ENCODE data around the gene RPL27A. TPM values are rescaled to one million over a fixed set of nuclear protein-coding genes. Genes with fewer than 3 reads are reported as not detected.

The RPL27A gene
- total and polyA plus RNA-seq, 7 donors, result 1,472 to 4,200 (median 2,262) TPM

DNA sequence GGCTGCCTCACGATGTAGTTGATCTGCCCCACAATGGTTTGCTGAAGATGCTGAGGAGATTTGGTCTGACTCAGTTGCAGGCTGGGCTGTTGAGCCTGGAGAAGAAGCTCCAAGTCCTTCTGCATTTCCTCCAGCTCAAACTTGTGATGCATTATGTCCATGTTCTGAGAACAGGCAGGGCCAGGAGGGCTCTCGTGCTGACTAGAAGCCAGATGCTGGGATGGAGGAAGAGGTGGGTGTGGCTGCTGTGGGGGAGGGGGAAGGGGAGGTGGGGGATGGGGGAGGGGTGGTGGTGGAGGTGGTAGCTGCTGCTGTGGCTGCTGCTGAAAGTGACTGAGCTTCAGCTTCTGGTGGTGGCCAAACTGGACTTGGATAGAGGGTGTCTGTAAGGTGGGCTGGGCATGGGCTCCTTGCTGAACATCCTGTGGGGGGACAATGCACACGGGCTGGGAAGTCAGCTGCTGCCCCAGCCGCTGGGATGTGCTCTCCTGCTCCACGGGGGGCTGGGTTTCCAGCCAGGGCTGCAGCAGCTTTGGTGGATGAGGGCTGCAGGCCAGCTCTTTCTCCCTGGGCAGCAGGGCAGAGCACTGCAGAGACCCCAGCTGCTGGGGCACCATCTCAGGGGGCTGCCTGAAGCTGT lies 42.2 kb upstream of the RPL27A start:
- no peaks in the 10 kb centered on the region for H3K27me3 ChIP-seq
- H3K4me1 ChIP-seq, result no peaks in the 10 kb centered on the region
- no peak overlapping the region for H3K4me3 ChIP-seq
- peaks cover 0 to 64% (median 9%) of the 10 kb centered on the region in 4 donors for H3K36me3 ChIP-seq
- no peaks in the 10 kb centered on the region for H3K9me3 ChIP-seq
- intact Hi-C loops (cut with DNase I), result no loop called here
- H3K27ac ChIP-seq, result no peak overlapping the region
- no peak for TF ChIP-seq EP300 (IDR thresholded peaks at IDR 0.05)
- no peak for TF ChIP-seq POLR2AphosphoS5 (IDR thresholded peaks at IDR 0.05)
- TF ChIP-seq, protein P1, sequence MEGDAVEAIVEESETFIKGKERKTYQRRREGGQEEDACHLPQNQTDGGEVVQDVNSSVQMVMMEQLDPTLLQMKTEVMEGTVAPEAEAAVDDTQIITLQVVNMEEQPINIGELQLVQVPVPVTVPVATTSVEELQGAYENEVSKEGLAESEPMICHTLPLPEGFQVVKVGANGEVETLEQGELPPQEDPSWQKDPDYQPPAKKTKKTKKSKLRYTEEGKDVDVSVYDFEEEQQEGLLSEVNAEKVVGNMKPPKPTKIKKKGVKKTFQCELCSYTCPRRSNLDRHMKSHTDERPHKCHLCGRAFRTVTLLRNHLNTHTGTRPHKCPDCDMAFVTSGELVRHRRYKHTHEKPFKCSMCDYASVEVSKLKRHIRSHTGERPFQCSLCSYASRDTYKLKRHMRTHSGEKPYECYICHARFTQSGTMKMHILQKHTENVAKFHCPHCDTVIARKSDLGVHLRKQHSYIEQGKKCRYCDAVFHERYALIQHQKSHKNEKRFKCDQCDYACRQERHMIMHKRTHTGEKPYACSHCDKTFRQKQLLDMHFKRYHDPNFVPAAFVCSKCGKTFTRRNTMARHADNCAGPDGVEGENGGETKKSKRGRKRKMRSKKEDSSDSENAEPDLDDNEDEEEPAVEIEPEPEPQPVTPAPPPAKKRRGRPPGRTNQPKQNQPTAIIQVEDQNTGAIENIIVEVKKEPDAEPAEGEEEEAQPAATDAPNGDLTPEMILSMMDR (IDR thresholded peaks at IDR 0.05), result no peak
- TF ChIP-seq POLR2A (IDR thresholded peaks at IDR 0.05), result no peak
- DNase-seq, result no peak
- 73 to 81% methylated on average over 5 of the region's 5 CpGs for WGBS, 2 donors

DNA sequence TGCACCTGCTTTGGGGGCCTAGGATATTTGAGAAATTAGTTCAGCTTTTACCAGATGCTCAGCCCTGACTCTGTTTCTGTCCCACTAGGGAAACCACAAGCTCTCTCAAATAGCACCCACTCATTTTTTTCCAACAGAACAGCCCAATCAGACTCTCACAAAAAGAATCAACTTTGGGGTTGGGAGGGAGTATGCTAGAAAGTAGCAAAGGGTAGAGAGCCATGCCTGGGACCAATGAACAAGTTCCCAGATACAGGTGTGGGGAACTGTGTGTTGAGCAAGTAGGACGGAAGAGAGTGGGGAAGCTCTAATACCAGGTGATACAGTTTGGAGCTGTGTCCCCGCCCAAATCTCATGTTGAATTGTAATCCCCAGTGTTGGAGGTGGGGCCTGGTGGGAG lies 41.3 kb upstream of the RPL27A start:
- H3K27ac ChIP-seq, result no peak overlapping the region
- no peak for DNase-seq
- 93 to 94% methylated on average over 2 of the region's 2 CpGs for WGBS, 2 donors
- intact Hi-C loops (cut with DNase I), result no loop called here
- H3K4me1 ChIP-seq, result no peaks in the 10 kb centered on the region
- TF ChIP-seq EP300 (IDR thresholded peaks at IDR 0.05), result no peak
- TF ChIP-seq POLR2AphosphoS5 (IDR thresholded peaks at IDR 0.05), result no peak
- TF ChIP-seq, protein P1 (IDR thresholded peaks at IDR 0.05), result no peak
- TF ChIP-seq POLR2A (IDR thresholded peaks at IDR 0.05), result no peak
- no peaks in the 10 kb centered on the region for H3K9me3 ChIP-seq
- no peak overlapping the region for H3K4me3 ChIP-seq
- no peaks in the 10 kb centered on the region for H3K27me3 ChIP-seq
- H3K36me3 ChIP-seq, result peaks cover 0 to 72% (median 12%) of the 10 kb centered on the region in 4 donors

- Histone ChIP-seq H3K27me3 (no peaks in the 10 kb centered on the region), H3K4me3 (no peak overlapping the region), H3K36me3 (peaks cover 0 to 78% (median 12%) of the 10 kb centered on the region in 4 donors), H3K9me3 (no peaks in the 10 kb centered on the region), H3K27ac (no peak overlapping the region), H3K4me1 (no peaks in the 10 kb centered on the region)
- no peak for TF ChIP-seq POLR2AphosphoS5 (IDR thresholded peaks at IDR 0.05)
- no peak for TF ChIP-seq POLR2A (IDR thresholded peaks at IDR 0.05)
- TF ChIP-seq EP300 (IDR thresholded peaks at IDR 0.05), result no peak
- TF ChIP-seq, protein P1 (IDR thresholded peaks at IDR 0.05), result no peak
- 72 to 81% methylated on average over 5 of the region's 5 CpGs for WGBS, 2 donors
- intact Hi-C loops (cut with DNase I), result no loop called here
- no peak for DNase-seq
These were observed 40.3 kb upstream of the RPL27A start for GRCh38 chr11:8642196-8642841.

DNA sequence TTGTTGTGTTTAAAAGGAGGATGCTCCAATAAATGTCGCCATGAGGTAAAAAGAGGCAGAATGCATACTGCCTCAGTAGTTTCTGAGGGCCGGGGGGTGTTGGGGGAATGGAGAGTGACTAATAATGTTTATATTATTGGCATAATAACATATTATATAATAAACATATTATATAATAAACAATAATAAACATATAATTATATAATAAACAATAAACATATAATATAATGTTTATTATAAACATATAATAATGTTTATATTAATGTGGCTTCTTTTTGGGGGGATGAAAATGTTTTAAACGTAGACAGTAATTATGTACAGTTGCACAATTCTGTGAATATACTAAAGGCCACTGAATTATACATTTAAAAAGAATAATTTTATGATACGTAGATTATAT lies 35.7 kb upstream of the RPL27A start:
- TF ChIP-seq, protein P1 (IDR thresholded peaks at IDR 0.05), result no peak
- TF ChIP-seq POLR2AphosphoS5 (IDR thresholded peaks at IDR 0.05) (no peak), EP300 (IDR thresholded peaks at IDR 0.05) (no peak), POLR2A (IDR thresholded peaks at IDR 0.05) (no peak)
- Histone ChIP-seq H3K27me3 (no peaks in the 10 kb centered on the region), H3K4me1 (peaks cover 0 to 2% (median under 1%) of the 10 kb centered on the region in 4 donors), H3K36me3 (peaks cover 0 to 65% (median 11%) of the 10 kb centered on the region in 4 donors), H3K27ac (no peak overlapping the region), H3K9me3 (no peaks in the 10 kb centered on the region), H3K4me3 (no peak overlapping the region)
- DNase-seq, result no peak
- 97 to 98% methylated on average over 4 of the region's 4 CpGs for WGBS, 2 donors
- intact Hi-C loops (cut with DNase I), result no loop called here
